Thymus (tissue), 11 donors: ENCODE measurements around the gene MARCHF5. TPM values are rescaled to one million over a fixed set of nuclear protein-coding genes. Genes with fewer than 3 reads are reported as not detected.
"Not testable (repeated sequence)": the region's sequence is repeated elsewhere in the genome, so short reads cannot be mapped to it uniquely, and the experiment has no call there.

ENCODE experiments used
- DNase-seq, 9 donors: peaks; one replicate each; pipeline ENCODE4 v3.0.0-alpha.2; 2013; ENCODE audit warnings: low spot score in 9 of 9, low read depth in 6 of 9, missing footprints in 1 of 9
- H3K27ac ChIP-seq, 2 donors: one replicate each; pipeline ENCODE4 v1.5.1; 2013; ENCODE audit warnings: control low read depth in 1 of 2, low read depth in 1 of 2, low read length in 1 of 2, mild to moderate bottlenecking in 1 of 2, moderate library complexity in 1 of 2
- H3K27me3 ChIP-seq, 2 donors: one replicate each; pipeline ENCODE4 v1.5.1; 2013; ENCODE audit warnings: low read length in 1 of 2; ENCODE audit not compliant: control insufficient read depth in 2 of 2, insufficient read depth in 1 of 2
- H3K36me3 ChIP-seq, 2 donors: one replicate each; pipeline ENCODE4 v1.5.1; 2013; ENCODE audit warnings: low read length in 1 of 2, mild to moderate bottlenecking in 1 of 2, moderate library complexity in 1 of 2; ENCODE audit not compliant: control insufficient read depth in 2 of 2, insufficient read depth in 2 of 2
- H3K4me1 ChIP-seq, 2 donors: one replicate each; pipeline ENCODE4 v1.5.1; 2013; ENCODE audit warnings: low read length in 2 of 2; ENCODE audit not compliant: control insufficient read depth in 2 of 2, insufficient read depth in 2 of 2
- H3K4me3 ChIP-seq, 2 donors: one replicate each; pipeline ENCODE4 v1.5.1; 2013; ENCODE audit warnings: low read length in 2 of 2, control low read depth in 1 of 2, mild to moderate bottlenecking in 1 of 2
- H3K9me3 ChIP-seq, 2 donors: one replicate each; pipeline ENCODE4 v1.5.1; 2013; ENCODE audit warnings: low read length in 1 of 2, mild to moderate bottlenecking in 1 of 2; ENCODE audit not compliant: control insufficient read depth in 2 of 2, insufficient read depth in 1 of 2
- WGBS: extraction: QIAGEN DNeasy Blood & Tissue Kit; methylation state at CpG from one replicate; pipeline ENCODE4 v1.1.7; 2013; 5-methylcytosine and 5-hydroxymethylcytosine counted together
- polyA plus RNA-seq: library from polyadenylated mRNA; stranded (reverse); fragments of 200-250 nt; gene quantifications from one replicate; pipeline ENCODE4 v1.2.3, GENCODE V29; 2013
- total RNA-seq: library from RNA; stranded (reverse); fragments of 120-200 nt; gene quantifications from one replicate; pipeline ENCODE4 v1.2.4, GENCODE V29; 2013
- donor health status: healthy.

The MARCHF5 gene
- total and polyA plus RNA-seq, 2 donors: 10.1 to 22.9 TPM

- no peak for DNase-seq
- Histone ChIP-seq H3K36me3 (no peaks in the 10 kb centered on the region), H3K9me3 (no peaks in the 10 kb centered on the region), H3K4me3 (no peak overlapping the region), H3K4me1 (no peaks in the 10 kb centered on the region), H3K27ac (no peak overlapping the region), H3K27me3 (no peaks in the 10 kb centered on the region)
- WGBS: 57% methylated on average over 4 of the region's 4 CpGs
Observed at GRCh38 chr10:92395271-92395670, 104.3 kb downstream of the MARCHF5 start.

DNA sequence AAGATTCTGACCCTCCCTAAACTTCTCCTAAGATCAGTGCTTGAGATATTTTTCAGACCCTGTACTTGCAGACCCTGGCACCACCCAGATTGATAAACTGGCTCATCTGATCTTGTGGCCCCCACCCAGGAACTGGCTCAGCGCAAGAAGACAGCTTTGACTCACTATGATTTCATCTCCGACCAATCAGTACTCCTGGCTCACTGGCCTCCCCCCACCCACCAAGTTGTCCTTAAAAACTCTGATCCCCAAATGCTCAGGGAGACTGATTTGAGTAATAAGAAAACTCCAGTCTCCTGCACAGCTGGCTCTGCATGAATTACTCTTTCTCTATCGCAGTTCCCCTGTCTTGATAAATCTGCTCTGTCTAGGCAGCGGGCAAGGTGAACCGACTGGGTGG is 111.3 kb downstream of the MARCHF5 start:
- 96% methylated on average over 5 of the region's 5 CpGs for WGBS

More for the DNA sequence above, 111.3 kb downstream of the MARCHF5 start:
- not testable (repeated sequence) for H3K4me1 ChIP-seq, H3K9me3 ChIP-seq, H3K27ac ChIP-seq, H3K4me3 ChIP-seq, DNase-seq, H3K36me3 ChIP-seq, H3K27me3 ChIP-seq

Other genes starting within 250 kb of the MARCHF5 start
- gene CPEB3, start 89 bp upstream of the MARCHF5 start, total RNA-seq: 0.76 TPM
- gene CPEB3, start 89 bp upstream of the MARCHF5 start, polyA plus RNA-seq: 1.8 TPM